DMS153 (cell line): Measurements from ENCODE around the gene RELN.
"Not testable (repeated sequence)": the region's sequence is repeated elsewhere in the genome, so short reads cannot be mapped to it uniquely, and the experiment has no call there.

Experiments used
- DNase-seq: peaks from one replicate; lab custom pipeline; 2025; lab: John Stamatoyannopoulos, UW

Gene RELN

GRCh38 chr7:103843689-103844480 lies 145.6 kb downstream of the RELN start:
- DNase-seq = no peak

- DNase-seq = no peak
Measured at GRCh38 chr7:103833401-103833800, 156.1 kb downstream of the RELN start.

GRCh38 chr7:103832438-103832837 lies 157.0 kb downstream of the RELN start:
- DNase-seq = no peak

- DNase-seq = no peak
Measured at GRCh38 chr7:103824251-103824650, 165.2 kb downstream of the RELN start.

- DNase-seq = no peak
Measured at GRCh38 chr7:103823084-103823483, 166.4 kb downstream of the RELN start.

- DNase-seq = no peak
Measured at GRCh38 chr7:103821092-103821491, 168.4 kb downstream of the RELN start.

- not testable (repeated sequence) for DNase-seq
Measured at GRCh38 chr7:103815972-103816371, 173.5 kb downstream of the RELN start.

- no peak for DNase-seq
Measured at GRCh38 chr7:103813970-103814369, 175.5 kb downstream of the RELN start.

- DNase-seq = no peak
Measured at GRCh38 chr7:103811997-103812396, 177.5 kb downstream of the RELN start.

- DNase-seq = no peak
Measured at GRCh38 chr7:103811290-103811689, 178.2 kb downstream of the RELN start.

- DNase-seq = no peak
Measured at GRCh38 chr7:103810112-103810744, 179.2 kb downstream of the RELN start.

GRCh38 chr7:103809229-103809994 lies 180.0 kb downstream of the RELN start:
- DNase-seq = no peak

GRCh38 chr7:103805346-103805745 lies 184.1 kb downstream of the RELN start:
- DNase-seq = no peak

- DNase-seq = no peak
Measured at GRCh38 chr7:103803631-103804030, 185.8 kb downstream of the RELN start.

- DNase-seq = no peak
Measured at GRCh38 chr7:103799298-103799697, 190.2 kb downstream of the RELN start.

GRCh38 chr7:103797647-103798307 lies 191.7 kb downstream of the RELN start:
- no peak for DNase-seq

- no peak for DNase-seq
Measured at GRCh38 chr7:103796327-103796962, 193.0 kb downstream of the RELN start.

GRCh38 chr7:103795787-103796186 lies 193.7 kb downstream of the RELN start:
- no peak for DNase-seq

- DNase-seq = no peak
Measured at GRCh38 chr7:103795107-103795506, 194.4 kb downstream of the RELN start.

- no peak for DNase-seq
Measured at GRCh38 chr7:103794424-103794823, 195.0 kb downstream of the RELN start.

- no peak for DNase-seq
Measured at GRCh38 chr7:103793614-103794013, 195.8 kb downstream of the RELN start.

GRCh38 chr7:103791894-103792293 lies 197.6 kb downstream of the RELN start:
- no peak for DNase-seq
